NT2/D1 (cell line): Measurements from ENCODE around the gene CSNK1G1.

Experiments used
- SUZ12 ChIP-seq: IDR thresholded peaks from 2 replicates; pipeline ENCODE4 v1.6.1; 2011; ENCODE audit not compliant: insufficient read length, insufficient read depth; ENCODE audit errors: extremely low read depth
- ZNF274 ChIP-seq: IDR thresholded peaks from 2 replicates; pipeline ENCODE4 v1.6.1; 2011; ENCODE audit warnings: mild to moderate bottlenecking, low read depth, low read length

GRCh38 chr15:64137226-64137833, 218.6 kb downstream of the CSNK1G1 start:
- no peak for TF ChIP-seq ZNF274
- TF ChIP-seq SUZ12 = no peak
